PC-3 (cell line): ENCODE results near the gene KIRREL1.

Source experiments
- CTCF ChIP-seq: fragments of 300-600 bp; sonication (generic); conservative IDR thresholded peaks from 2 replicates; pipeline ENCODE4 v1.5.1; 2017; ENCODE audit warnings: antibody characterized with exemption, low read depth, mild to moderate bottlenecking, low read length
- EZH2 ChIP-seq: fragments of 300-600 bp; sonication (generic); IDR thresholded peaks from one replicate; pipeline ENCODE4 v1.6.1; 2017; ENCODE audit warnings: antibody characterized with exemption, mild to moderate bottlenecking, low read length; ENCODE audit not compliant: unreplicated experiment
- EZH2phosphoT487 ChIP-seq: fragments of 300-600 bp; sonication (generic); IDR thresholded peaks from 2 replicates; pipeline ENCODE4 v1.6.1; 2018; ENCODE audit warnings: mild to moderate bottlenecking, antibody characterized with exemption, low read length, borderline replicate concordance

- no peak for TF ChIP-seq EZH2
- no peak for TF ChIP-seq CTCF
- no peak for TF ChIP-seq EZH2phosphoT487
Measured at GRCh38 chr1:157992833-157993146, 655 bp upstream of the KIRREL1 start.
